Upper lobe of left lung (tissue), 6 donors: ENCODE results near the gene DMWD. TPM values are rescaled to one million over a fixed set of nuclear protein-coding genes. Genes with fewer than 3 reads are reported as not detected.

Experiments used
- ATAC-seq, 2 donors: fragments of 200-7000 bp; cut with Tn5 transposase; one replicate each; pipeline ENCODE4 v1.9.1; 2022; ENCODE audit warnings: mild to moderate bottlenecking in 2 of 2, moderate library complexity in 2 of 2; ENCODE audit not compliant: low FRiP score in 2 of 2
- DNase-seq, 2 donors: peaks; one replicate each; pipeline ENCODE4 v3.0.0-alpha.2; 2019 to 2020
- H3K27ac ChIP-seq, 4 donors: fragments of 200-600 bp; sonication (generic); one replicate each; pipeline ENCODE4 v1.5.1; 2016 to 2019
- H3K27me3 ChIP-seq, 4 donors: fragments of 200-600 bp; sonication (generic); one replicate each; pipeline ENCODE4 v1.5.1; 2017 to 2019
- H3K36me3 ChIP-seq, 4 donors: fragments of 200-600 bp; sonication (generic); one replicate each; pipeline ENCODE4 v1.5.1; 2016 to 2019
- H3K4me1 ChIP-seq, 4 donors: fragments of 200-600 bp; sonication (generic); one replicate each; pipeline ENCODE4 v1.5.1; 2018 to 2019
- H3K4me3 ChIP-seq, 4 donors: fragments of 200-600 bp; sonication (generic); one replicate each; pipeline ENCODE4 v1.5.1; 2017 to 2019; ENCODE audit warnings: mild to moderate bottlenecking in 2 of 4, moderate library complexity in 1 of 4
- H3K9me3 ChIP-seq, 4 donors: fragments of 200-600 bp; sonication (generic); one replicate each; pipeline ENCODE4 v1.5.1; 2018 to 2019
- EP300 ChIP-seq, 4 donors: sonication (generic); formaldehyde crosslinking; IDR thresholded peaks; one replicate each; pipeline ENCODE4 v1.5.1; 2017; ENCODE audit warnings: antibody characterized with exemption in 4 of 4, control low read depth in 2 of 4
- POLR2A ChIP-seq, 4 donors: fragments of 450-650 bp; IDR thresholded peaks; one replicate each; pipeline ENCODE4 v1.5.1; 2016 to 2017; ENCODE audit warnings: antibody characterized with exemption in 4 of 4, mild to moderate bottlenecking in 2 of 4
- POLR2AphosphoS5 ChIP-seq, 2 donors: sonication (generic); formaldehyde crosslinking; IDR thresholded peaks; one replicate each; pipeline ENCODE4 v1.5.1; 2017; ENCODE audit warnings: antibody characterized with exemption in 2 of 2
- WGBS, 2 donors: methylation state at CpG; one replicate each; pipeline ENCODE4 v1.1.5; 2017 to 2018; 5-methylcytosine and 5-hydroxymethylcytosine counted together
- total RNA-seq, 6 donors: library from RNA; depleted of rRNA in 4 of 6; stranded (reverse); fragments of >200 nt in 4 of 6; gene quantifications; one replicate each; pipeline versions ENCODE4 v1.1.0 to v1.2.1, GENCODE V29; 2016 to 2021
- TF ChIP-seq, protein P1 (sequence below), 6 experiments: fragments of 450-650 bp in 4 of 6; fragments of 200-600 bp in 2 of 6; sonication (generic) in 2 of 6; IDR thresholded peaks; one replicate each; pipeline ENCODE4 v1.5.1; 2016 to 2019; ENCODE audit warnings: antibody characterized with exemption in 6 of 6
- donor health status: DM: no; HTN: no; CAD: no; lungs with moderate emphysema.
- donor health status: DM: no; HTN: yes; CAD: no; lungs with severe emphysema.

DMWD gene
- total RNA-seq, 6 donors from 2014 or later: 29.4 to 109 (median 57.4) TPM

DNA sequence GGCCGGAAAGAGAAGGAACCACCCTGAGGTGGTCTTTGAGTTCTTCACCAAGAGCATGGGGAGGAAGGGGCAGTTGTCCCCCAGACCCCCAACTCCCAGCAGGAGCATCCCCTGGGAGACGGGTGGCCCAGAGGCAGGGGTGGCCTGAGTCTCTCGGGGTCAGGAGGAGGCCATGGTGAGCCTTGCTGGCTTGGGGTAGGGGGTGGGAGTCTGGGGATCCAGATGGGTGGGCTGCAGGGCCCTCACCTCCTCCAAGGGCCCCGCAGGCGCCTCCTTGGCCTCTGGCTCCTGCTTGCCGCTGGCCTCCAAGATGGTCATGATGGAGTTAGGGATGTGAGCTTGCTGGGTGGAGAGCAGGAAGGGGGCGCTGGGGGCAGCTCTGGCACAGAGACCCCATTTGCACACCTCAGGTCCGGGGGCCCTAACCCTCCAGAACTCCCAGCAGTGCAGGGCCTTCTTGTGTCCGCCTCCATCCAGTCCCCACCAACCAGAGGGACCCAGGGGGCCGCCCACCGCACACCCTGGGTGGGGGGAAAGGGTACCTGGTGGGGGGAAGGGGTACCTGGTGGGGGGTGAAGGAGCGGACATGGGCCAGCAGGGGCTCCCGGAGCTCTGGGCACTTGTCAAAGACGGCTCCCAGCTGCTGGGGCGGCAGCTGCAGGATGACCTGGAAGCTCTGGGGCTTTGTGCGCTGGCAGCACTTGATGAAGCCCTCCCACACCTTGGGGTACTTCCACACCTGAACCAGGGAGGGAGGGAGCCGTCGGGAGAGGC lies 23.8 kb upstream of the DMWD start:
- no peak overlapping the region for H3K27ac ChIP-seq
- DNase-seq (peak in 1 of 2 donors; percentile 68), ATAC-seq (peak in 1 of 2 donors; percentile 1)
- 41 to 75% methylated on average over 2 to 17 of the region's 18 CpGs for WGBS, 2 donors
- H3K36me3 ChIP-seq: peaks cover 0 to 31% (median 19%) of the 10 kb centered on the region in 4 donors
- no peaks in the 10 kb centered on the region for H3K27me3 ChIP-seq
- peaks cover 0 to 16% (median 2%) of the 10 kb centered on the region in 4 donors for H3K4me1 ChIP-seq
- H3K4me3 ChIP-seq: peak overlapping the region in 2 of 4 donors; percentile 37 to 53
- no peaks in the 10 kb centered on the region for H3K9me3 ChIP-seq
- TF ChIP-seq, protein P1, sequence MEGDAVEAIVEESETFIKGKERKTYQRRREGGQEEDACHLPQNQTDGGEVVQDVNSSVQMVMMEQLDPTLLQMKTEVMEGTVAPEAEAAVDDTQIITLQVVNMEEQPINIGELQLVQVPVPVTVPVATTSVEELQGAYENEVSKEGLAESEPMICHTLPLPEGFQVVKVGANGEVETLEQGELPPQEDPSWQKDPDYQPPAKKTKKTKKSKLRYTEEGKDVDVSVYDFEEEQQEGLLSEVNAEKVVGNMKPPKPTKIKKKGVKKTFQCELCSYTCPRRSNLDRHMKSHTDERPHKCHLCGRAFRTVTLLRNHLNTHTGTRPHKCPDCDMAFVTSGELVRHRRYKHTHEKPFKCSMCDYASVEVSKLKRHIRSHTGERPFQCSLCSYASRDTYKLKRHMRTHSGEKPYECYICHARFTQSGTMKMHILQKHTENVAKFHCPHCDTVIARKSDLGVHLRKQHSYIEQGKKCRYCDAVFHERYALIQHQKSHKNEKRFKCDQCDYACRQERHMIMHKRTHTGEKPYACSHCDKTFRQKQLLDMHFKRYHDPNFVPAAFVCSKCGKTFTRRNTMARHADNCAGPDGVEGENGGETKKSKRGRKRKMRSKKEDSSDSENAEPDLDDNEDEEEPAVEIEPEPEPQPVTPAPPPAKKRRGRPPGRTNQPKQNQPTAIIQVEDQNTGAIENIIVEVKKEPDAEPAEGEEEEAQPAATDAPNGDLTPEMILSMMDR (IDR thresholded peaks at IDR 0.05): no peak
- TF ChIP-seq POLR2AphosphoS5 (IDR thresholded peaks at IDR 0.05) (no peak), POLR2A (IDR thresholded peaks at IDR 0.05) (no peak), EP300 (IDR thresholded peaks at IDR 0.05) (no peak)

DNA sequence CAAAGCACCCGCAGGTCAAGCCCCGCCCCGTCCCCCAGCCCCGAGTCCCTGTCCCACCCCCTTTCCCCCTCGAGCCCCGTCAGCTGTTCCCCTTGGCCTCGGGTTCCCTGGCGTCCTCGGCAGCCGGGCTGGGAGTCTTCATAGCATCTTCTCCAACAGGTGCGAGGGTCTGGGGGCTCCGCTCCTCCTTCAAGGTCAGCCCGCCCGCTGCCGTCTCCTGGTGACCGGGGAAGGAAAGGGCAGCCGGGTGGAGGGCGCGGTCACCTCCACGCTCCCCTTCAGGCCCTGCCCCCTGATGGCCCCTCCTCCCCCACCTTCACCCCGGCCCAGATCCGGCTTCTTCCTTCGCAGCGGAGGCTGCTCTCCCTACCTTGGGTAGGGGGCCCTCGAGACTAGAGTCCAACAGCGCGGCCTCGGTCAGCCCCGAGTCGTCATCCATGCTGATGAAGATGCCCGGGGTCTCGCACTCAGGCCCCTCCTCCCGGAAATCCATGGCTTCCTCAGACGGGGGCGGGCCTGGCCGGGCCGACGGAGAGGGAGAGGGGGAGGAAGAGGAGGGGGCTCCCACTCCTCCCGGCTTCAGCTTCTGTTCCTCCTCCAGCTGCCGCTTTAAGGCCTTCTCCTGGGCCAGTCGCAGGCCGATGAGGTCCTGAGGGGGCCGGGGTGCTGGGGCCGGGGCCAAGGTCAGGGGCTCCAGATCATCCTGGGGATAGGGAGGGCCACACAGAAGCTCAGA lies 23.0 kb upstream of the DMWD start:
- H3K4me3 ChIP-seq: peak overlapping the region; percentile 19 to 53 (median 35)
- 27 to 35% methylated on average over 28 to 31 of the region's 44 CpGs for WGBS, 2 donors
- H3K4me1 ChIP-seq: peaks cover 0 to 16% (median 2%) of the 10 kb centered on the region in 4 donors
- peaks cover 0 to 23% (median 14%) of the 10 kb centered on the region in 4 donors for H3K36me3 ChIP-seq
- H3K27ac ChIP-seq: no peak overlapping the region
- DNase-seq: peak in 1 of 2 donors; percentile 75
- TF ChIP-seq, protein P1 (IDR thresholded peaks at IDR 0.05): no peak
- TF ChIP-seq EP300 (IDR thresholded peaks at IDR 0.05) (no peak), POLR2AphosphoS5 (IDR thresholded peaks at IDR 0.05) (no peak), POLR2A (IDR thresholded peaks at IDR 0.05) (no peak)
- H3K27me3 ChIP-seq: no peaks in the 10 kb centered on the region
- no peak for ATAC-seq
- H3K9me3 ChIP-seq: no peaks in the 10 kb centered on the region

DNA sequence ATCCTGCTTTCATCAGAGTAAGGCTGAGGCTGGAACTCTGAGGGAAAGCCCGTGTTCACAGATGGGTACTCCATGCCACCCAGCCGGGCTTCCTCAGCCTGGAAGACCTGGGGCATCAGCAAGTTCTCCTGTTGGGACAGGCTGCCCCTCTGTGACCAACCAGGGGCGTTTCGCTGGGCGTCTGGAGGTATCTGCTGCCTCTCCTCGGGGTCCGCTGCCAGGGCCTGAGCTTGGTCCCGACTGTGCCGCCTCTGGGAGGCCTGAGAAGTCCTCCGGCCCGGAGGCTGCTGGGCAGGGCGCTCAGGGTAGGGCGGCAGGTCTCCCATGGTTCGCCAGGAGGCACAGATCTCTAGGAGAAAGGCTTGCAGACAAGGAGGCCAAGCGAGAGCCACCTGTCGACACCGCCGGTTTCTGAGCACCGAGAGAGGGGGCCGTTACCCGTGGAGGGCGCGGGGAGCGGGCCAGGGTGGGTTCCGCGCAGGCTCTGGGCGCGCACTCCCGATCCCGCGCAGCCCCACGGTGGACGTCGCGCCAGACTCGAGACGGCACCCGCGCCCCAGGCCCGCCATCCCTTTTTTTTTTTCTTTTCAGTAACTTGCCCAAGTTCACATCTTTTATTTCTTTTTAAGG lies 22.3 kb upstream of the DMWD start, which contains the start of gene RSPH6A:
Gene RSPH6A (minus strand): TSS at position 458 of the 630 bp plus-strand sequence. CDS start 132 bp downstream, at position 326.
- peak within 1 kb of the TSS; percentile 19 to 53 (median 35) for H3K4me3 ChIP-seq
- DNase-seq: peak in 1 of 2 donors; percentile 77

DNA sequence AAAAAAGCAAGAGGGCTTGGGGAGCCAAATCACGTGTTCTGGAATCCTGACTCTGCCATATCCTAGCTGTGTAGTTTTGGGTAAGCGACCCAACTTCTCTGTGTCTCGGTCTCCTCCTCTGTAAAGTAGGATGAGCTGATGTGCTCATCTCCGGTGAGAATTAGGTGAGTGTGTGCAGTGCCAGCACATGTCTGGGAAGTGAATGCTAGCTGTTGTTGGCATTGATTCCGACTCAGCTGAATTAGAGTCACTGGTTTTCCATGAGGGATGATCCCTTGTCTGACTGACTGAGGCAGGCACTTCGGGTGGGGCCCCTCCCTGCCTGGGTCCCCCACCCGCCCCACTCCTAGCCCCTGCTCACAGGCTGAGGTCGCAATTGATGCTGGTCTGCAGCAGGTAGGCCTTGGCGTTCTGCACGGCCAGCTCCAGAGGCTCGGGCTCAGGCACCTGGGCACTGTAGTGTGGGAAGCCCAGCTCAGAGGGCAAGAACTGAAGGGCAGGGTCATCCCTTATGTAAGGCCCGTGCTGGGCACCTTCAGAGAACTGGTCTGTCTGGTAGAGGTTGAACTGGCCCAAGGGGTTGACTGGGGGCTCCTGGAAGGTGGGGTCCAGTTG lies 21.6 kb upstream of the DMWD start:
- ATAC-seq (no peak), DNase-seq (peak in 1 of 2 donors; percentile 45)
- Histone ChIP-seq H3K4me3 (no peak overlapping the region), H3K27me3 (no peaks in the 10 kb centered on the region), H3K36me3 (peaks cover 0 to 10% (median 5%) of the 10 kb centered on the region in 4 donors), H3K4me1 (peaks cover 5 to 16% (median 7%) of the 10 kb centered on the region in 4 donors), H3K9me3 (no peaks in the 10 kb centered on the region), H3K27ac (no peak overlapping the region)
- TF ChIP-seq POLR2AphosphoS5 (IDR thresholded peaks at IDR 0.05): no peak
- WGBS, 2 donors: 84 to 88% methylated on average over 5 to 11 of the region's 12 CpGs

More for the DNA sequence above, 22.3 kb upstream of the DMWD start, which contains the start of gene RSPH6A:
- H3K27me3 ChIP-seq: no peaks in the 10 kb centered on the region
- peaks cover 0 to 16% (median 4%) of the 10 kb centered on the region in 4 donors for H3K4me1 ChIP-seq
- H3K9me3 ChIP-seq: no peaks in the 10 kb centered on the region
- H3K27ac ChIP-seq: no peak within 1 kb of the TSS
- ATAC-seq: no peak
- no peak for TF ChIP-seq POLR2AphosphoS5 (IDR thresholded peaks at IDR 0.05)
- TF ChIP-seq POLR2A (IDR thresholded peaks at IDR 0.05): no peak
- TF ChIP-seq, protein P1 (IDR thresholded peaks at IDR 0.05): no peak
- no peak for TF ChIP-seq EP300 (IDR thresholded peaks at IDR 0.05)
- H3K36me3 ChIP-seq: peaks cover 0 to 16% (median 9%) of the 10 kb centered on the region in 4 donors
- 41 to 46% methylated on average over 21 to 33 of the region's 40 CpGs for WGBS, 2 donors
